GM10266 (cell line): ENCODE data around the gene PSTPIP2.
A peak's percentile ranks its signal among the peaks of the same experiment; 100 is the strongest.

Experiments
- DNase-seq: peaks from one replicate; pipeline ENCODE4 v3.0.0; 2012; ENCODE audit errors: extremely low spot score
- TF ChIP-seq, protein P1 (sequence below): IDR thresholded peaks from 2 replicates; pipeline ENCODE4 v1.5.1; 2012; ENCODE audit warnings: mild to moderate bottlenecking, low read depth; ENCODE audit not compliant: control insufficient read depth, insufficient read depth; ENCODE audit errors: missing control alignments

The PSTPIP2 gene

DNA sequence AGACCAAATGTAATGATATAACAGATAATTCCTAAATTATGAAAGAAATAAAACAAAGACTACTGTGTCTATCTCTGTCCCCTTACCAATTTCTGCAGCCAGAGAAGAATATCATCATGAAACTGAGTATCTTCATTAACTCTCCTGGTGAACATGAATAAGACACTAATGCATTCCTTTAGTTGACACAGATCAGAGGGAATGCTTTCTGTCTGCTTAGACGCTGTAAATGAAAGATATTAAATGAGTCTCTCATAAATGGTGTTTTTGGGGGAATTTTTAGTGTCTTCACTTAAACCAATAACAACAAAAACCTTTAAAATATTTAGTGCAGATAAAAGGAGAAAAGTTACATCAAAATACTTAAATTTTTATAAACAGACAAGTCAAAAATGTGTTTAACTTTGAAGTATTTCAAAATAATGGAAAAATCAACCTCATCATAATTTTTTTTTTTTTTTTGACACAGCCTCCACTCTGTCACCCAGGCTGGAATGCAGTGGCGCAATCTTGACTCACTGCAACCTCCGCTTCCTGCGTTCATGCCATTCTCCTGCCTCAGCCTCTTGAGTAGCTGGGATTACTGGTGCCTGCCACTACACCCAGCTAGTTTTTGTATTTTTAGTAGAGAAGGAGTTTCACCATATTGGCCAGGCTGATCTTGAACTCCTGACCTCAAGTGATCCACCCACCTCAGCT lies 120.9 kb downstream of the PSTPIP2 start:
- DNase-seq: no peak
- TF ChIP-seq, protein P1, sequence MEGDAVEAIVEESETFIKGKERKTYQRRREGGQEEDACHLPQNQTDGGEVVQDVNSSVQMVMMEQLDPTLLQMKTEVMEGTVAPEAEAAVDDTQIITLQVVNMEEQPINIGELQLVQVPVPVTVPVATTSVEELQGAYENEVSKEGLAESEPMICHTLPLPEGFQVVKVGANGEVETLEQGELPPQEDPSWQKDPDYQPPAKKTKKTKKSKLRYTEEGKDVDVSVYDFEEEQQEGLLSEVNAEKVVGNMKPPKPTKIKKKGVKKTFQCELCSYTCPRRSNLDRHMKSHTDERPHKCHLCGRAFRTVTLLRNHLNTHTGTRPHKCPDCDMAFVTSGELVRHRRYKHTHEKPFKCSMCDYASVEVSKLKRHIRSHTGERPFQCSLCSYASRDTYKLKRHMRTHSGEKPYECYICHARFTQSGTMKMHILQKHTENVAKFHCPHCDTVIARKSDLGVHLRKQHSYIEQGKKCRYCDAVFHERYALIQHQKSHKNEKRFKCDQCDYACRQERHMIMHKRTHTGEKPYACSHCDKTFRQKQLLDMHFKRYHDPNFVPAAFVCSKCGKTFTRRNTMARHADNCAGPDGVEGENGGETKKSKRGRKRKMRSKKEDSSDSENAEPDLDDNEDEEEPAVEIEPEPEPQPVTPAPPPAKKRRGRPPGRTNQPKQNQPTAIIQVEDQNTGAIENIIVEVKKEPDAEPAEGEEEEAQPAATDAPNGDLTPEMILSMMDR: no peak

DNA sequence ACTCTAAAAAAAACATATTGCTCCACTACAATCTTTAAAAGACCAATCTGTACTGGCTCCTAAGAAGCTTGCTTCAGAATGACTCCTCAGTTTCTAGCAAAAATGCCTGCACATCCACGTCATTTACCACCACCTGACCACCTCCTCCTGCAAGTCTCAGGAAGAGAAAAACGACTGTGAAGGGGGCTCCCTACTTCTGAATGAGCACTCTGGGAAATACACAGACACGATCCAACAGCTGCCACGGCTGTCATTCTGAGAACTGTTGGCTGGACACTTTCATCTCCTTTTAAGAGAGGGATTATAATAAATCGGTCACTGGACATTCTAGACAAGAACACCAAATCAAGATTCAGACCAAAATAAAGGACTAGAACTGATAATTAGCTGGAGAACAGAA lies 126.4 kb downstream of the PSTPIP2 start:
- TF ChIP-seq, protein P1: no peak
- DNase-seq: no peak

DNA sequence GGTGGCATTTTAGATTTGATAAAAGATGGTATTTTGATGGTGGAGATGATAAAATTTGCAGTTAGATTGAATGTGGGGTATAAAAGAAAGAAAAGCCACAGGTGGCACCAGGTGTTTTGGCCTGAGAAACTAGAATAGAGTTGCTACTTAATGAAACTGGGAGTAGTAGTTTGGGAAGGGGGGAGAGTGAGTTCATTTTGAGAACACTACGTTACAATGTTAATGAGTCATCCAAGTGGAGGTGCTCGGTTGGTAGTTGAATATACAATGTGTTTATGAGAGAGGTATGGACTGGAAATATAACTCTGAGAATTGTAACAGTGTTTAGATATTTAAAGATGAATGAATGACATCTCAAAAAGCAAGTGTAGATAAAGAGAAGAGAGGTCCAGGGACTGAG lies 131.3 kb downstream of the PSTPIP2 start:
- TF ChIP-seq, protein P1: no peak
- DNase-seq: no peak

DNA sequence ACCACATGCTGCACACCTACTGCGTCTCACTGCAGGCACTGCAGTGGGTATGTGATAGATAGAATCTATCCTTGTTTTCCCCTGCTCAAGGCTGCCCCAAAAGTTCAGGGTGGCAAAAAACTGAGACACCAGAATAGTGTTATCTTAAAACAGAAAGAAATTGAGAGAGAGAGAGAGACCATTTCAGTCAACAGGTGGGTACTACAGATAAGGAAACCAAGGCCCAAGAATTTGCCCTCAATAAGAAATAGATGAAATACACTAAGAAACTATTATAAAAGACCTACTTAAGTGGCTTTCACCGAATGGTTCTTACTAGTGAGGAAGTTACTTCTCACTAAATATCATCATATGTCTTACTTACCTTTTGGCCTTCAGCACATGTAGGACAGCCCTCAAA lies 132.8 kb downstream of the PSTPIP2 start:
- TF ChIP-seq, protein P1: no peak
- no peak for DNase-seq

DNA sequence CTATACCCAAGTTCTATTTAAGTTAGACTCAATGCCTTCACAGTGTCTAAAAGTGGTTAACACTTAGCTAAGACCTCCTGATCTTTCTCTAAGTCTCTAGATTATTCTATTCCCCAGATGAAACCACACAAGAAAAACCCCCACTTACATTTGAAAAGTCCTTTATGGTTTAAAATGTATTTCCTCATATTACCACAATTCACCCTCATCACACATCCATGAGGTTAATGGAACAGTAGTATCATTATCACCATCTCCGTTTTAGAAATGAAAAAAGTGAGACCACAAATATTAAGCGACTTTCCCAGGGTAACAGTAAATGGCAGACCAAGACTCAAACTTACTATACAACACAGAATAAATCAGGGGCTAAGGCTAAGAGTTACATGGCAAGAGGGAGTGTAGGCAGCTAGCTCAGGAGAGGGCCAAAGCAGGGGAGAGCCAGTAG lies 133.5 kb downstream of the PSTPIP2 start:
- DNase-seq: peak; percentile 23
- TF ChIP-seq, protein P1: no peak

DNA sequence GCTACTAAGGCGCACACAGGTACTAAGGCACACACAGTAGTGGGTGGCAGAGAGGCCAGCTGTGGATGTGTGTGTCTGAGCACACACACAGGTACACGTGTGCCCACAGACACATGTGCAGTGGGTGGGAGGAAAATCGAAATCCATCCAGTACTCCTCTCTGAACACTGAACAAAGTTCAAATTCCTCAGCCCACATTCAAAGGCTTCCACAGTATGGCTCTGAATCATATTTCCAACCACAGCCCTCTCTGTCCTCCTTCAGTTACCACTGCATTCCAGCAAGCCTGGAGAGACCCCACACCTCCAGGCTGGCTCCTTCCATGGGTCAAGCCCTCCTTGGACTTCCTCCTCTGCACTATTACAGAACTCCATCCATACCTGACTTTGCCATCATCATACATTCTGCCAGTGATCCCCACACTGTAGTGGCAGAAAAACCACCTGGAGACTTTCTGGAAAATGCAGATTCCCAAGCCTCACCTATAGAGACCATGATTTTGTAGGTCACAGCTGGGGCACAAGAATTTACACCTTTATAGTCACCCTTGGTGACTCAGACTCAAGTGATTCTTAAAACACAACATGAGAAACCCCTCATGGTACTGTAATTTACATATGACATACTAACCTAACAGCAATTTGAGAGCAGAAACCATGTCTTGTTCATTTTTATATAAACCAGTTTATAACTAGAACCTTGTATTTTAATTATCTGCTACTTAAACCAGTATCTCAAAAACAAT lies 136.3 kb downstream of the PSTPIP2 start:
- no peak for DNase-seq
- TF ChIP-seq, protein P1: no peak
